ENCODE data around the gene STC2.

Gene STC2

DNA sequence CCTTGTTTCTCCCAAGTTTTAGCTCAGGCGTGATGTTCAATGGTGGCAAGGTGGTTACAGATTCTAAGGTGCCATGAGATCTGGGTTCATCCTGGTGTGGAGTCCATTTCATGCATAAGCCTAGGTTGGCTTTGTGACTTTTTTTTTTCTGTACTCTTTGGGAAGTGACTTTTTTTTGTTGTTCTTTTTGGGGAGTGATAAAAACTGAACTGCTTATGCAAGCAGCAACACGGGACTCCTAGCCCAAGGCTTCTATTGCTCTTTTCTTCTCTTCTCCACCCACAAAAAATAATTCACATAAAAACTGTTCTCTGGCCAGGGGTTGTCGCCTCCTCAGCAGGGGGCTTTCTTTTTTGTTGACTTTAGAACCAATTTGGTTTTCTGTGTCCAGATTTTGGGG, 15.4 kb downstream of the STC2 start:
- Histone ChIP-seq H3K4me1 (ENCODE audit: control insufficient read depth in 1 of 2, insufficient read depth in 2 of 2, low read length in 2 of 2) (no peaks in the 10 kb centered on the region), H3K27me3 (ENCODE audit: control insufficient read depth in 1 of 2, insufficient read depth in 2 of 2, low read length in 2 of 2) (peaks cover 10 to 14% of the 10 kb centered on the region in 2 donors), H3K9ac (ENCODE audit: low read depth in 1 of 2, low read length in 2 of 2) (no peak overlapping the region), H3K4me3 (ENCODE audit: low read depth in 1 of 2, low read length in 2 of 2) (no peak overlapping the region), H3K36me3 (ENCODE audit: control insufficient read depth in 1 of 2, insufficient read depth in 2 of 2, low read length in 2 of 2) (no peaks in the 10 kb centered on the region), H3K27ac (ENCODE audit: low read depth, low read length) (no peak overlapping the region), H3K9me3 (ENCODE audit: control insufficient read depth in 1 of 2, low read length in 2 of 2) (peaks cover 2 to 3% of the 10 kb centered on the region in 2 donors)

GRCh38 chr5:173311818-173312585, 16.2 kb downstream of the STC2 start:
- Histone ChIP-seq H3K27ac (ENCODE audit: low read depth, low read length) (no peak overlapping the region), H3K4me1 (ENCODE audit: control insufficient read depth in 1 of 2, insufficient read depth in 2 of 2, low read length in 2 of 2) (no peaks in the 10 kb centered on the region), H3K9ac (ENCODE audit: low read depth in 1 of 2, low read length in 2 of 2) (no peak overlapping the region), H3K9me3 (ENCODE audit: control insufficient read depth in 1 of 2, low read length in 2 of 2) (peaks cover 3 to 5% of the 10 kb centered on the region in 2 donors), H3K4me3 (ENCODE audit: low read depth in 1 of 2, low read length in 2 of 2) (no peak overlapping the region), H3K27me3 (ENCODE audit: control insufficient read depth in 1 of 2, insufficient read depth in 2 of 2, low read length in 2 of 2) (peaks cover 10 to 14% of the 10 kb centered on the region in 2 donors), H3K36me3 (ENCODE audit: control insufficient read depth in 1 of 2, insufficient read depth in 2 of 2, low read length in 2 of 2) (no peaks in the 10 kb centered on the region)

DNA sequence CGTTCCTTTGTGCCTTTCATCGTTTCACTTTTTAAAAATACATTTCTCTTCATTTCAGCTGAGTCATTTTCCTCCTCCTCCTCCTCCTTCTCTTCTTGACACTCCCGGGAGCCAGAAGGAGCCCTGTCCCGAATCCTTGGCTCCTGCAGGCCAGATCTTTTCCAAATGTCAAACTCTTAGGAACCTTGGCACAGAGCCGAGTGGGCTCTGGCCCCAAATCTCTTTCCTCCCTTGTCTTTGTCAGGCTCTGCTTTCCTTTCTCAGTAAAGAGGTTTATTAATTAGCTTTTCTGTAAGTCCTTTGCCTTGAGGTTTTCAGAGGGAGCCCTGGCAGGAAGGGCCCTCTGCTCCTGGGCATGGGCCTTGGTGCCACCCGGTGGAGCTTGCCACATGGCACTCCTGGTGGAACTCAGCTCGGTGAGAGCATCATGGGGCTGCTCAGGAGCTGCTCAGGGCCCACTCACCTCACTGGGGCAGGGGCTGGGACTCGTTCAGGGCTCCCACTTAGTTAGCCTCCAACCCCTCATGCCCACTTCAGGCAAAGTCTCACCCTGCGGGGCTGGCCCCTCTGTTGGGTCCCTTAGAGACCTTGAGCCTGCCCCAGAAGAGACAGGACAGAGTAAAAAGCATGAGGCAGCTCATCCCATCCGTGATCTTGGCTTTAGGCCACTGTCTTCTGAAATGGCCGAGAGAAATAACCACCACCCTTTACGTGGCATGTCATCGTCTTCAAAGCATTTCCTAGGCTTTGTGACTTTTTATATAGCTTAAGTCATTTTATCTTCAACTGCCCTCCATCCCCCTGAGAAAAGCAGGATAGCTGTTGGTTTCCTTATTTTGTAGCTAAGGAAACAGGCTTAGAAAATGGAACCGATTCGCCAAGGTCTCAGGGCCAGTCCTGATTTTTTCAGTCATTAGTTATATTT, 17.1 kb downstream of the STC2 start:
- peaks cover 10 to 14% of the 10 kb centered on the region in 2 donors for H3K27me3 ChIP-seq (ENCODE audit: control insufficient read depth in 1 of 2, insufficient read depth in 2 of 2, low read length in 2 of 2)
- no peaks in the 10 kb centered on the region for H3K4me1 ChIP-seq (ENCODE audit: control insufficient read depth in 1 of 2, insufficient read depth in 2 of 2, low read length in 2 of 2)
- H3K9ac ChIP-seq (ENCODE audit: low read depth in 1 of 2, low read length in 2 of 2) = no peak overlapping the region
- no peaks in the 10 kb centered on the region for H3K36me3 ChIP-seq (ENCODE audit: control insufficient read depth in 1 of 2, insufficient read depth in 2 of 2, low read length in 2 of 2)
- no peak overlapping the region for H3K27ac ChIP-seq (ENCODE audit: low read depth, low read length)
- peaks cover 3 to 5% of the 10 kb centered on the region in 2 donors for H3K9me3 ChIP-seq (ENCODE audit: control insufficient read depth in 1 of 2, low read length in 2 of 2)
- no peak overlapping the region for H3K4me3 ChIP-seq (ENCODE audit: low read depth in 1 of 2, low read length in 2 of 2)

- no peak overlapping the region for H3K4me3 ChIP-seq (ENCODE audit: low read depth in 1 of 2, low read length in 2 of 2)
- H3K9ac ChIP-seq (ENCODE audit: low read depth in 1 of 2, low read length in 2 of 2) = no peak overlapping the region
- peaks cover 3 to 5% of the 10 kb centered on the region in 2 donors for H3K9me3 ChIP-seq (ENCODE audit: control insufficient read depth in 1 of 2, low read length in 2 of 2)
- H3K36me3 ChIP-seq (ENCODE audit: control insufficient read depth in 1 of 2, insufficient read depth in 2 of 2, low read length in 2 of 2) = no peaks in the 10 kb centered on the region
- H3K4me1 ChIP-seq (ENCODE audit: control insufficient read depth in 1 of 2, insufficient read depth in 2 of 2, low read length in 2 of 2) = no peaks in the 10 kb centered on the region
- no peak overlapping the region for H3K27ac ChIP-seq (ENCODE audit: low read depth, low read length)
- peaks cover 7 to 10% of the 10 kb centered on the region in 2 donors for H3K27me3 ChIP-seq (ENCODE audit: control insufficient read depth in 1 of 2, insufficient read depth in 2 of 2, low read length in 2 of 2)
These were observed 17.9 kb downstream of the STC2 start for GRCh38 chr5:173310218-173310769.

DNA sequence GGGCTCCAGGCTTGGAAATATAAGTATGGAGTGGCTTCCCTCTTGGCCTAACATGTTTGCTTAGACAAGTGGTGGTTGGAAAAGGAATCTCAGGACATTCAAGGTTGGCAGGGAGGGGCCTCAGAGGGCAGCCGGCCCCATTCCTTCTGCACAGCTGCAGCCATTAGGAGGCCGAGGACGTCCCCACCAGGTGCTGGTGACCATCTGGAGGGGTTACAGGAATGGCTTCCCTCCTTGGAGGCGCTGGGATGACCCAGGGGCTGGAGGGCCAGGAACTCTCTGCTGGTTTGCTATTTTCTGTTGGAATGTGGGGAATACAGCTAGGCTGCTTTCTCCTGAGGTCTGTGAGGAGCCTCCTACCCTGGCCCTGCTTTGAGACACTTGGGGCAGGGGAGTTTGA, 18.5 kb downstream of the STC2 start:
- H3K27me3 ChIP-seq (ENCODE audit: control insufficient read depth in 1 of 2, insufficient read depth in 2 of 2, low read length in 2 of 2) = peaks cover 2 to 5% of the 10 kb centered on the region in 2 donors
- no peak overlapping the region for H3K9ac ChIP-seq (ENCODE audit: low read depth in 1 of 2, low read length in 2 of 2)
- H3K9me3 ChIP-seq (ENCODE audit: control insufficient read depth in 1 of 2, low read length in 2 of 2) = peaks cover 3 to 5% of the 10 kb centered on the region in 2 donors
- H3K36me3 ChIP-seq (ENCODE audit: control insufficient read depth in 1 of 2, insufficient read depth in 2 of 2, low read length in 2 of 2) = no peaks in the 10 kb centered on the region
- no peaks in the 10 kb centered on the region for H3K4me1 ChIP-seq (ENCODE audit: control insufficient read depth in 1 of 2, insufficient read depth in 2 of 2, low read length in 2 of 2)
- H3K27ac ChIP-seq (ENCODE audit: low read depth, low read length) = no peak overlapping the region
- no peak overlapping the region for H3K4me3 ChIP-seq (ENCODE audit: low read depth in 1 of 2, low read length in 2 of 2)

GRCh38 chr5:173308226-173308625, 20.0 kb downstream of the STC2 start:
- no peak overlapping the region for H3K4me3 ChIP-seq (ENCODE audit: low read depth in 1 of 2, low read length in 2 of 2)
- peaks cover 3 to 5% of the 10 kb centered on the region in 2 donors for H3K9me3 ChIP-seq (ENCODE audit: control insufficient read depth in 1 of 2, low read length in 2 of 2)
- H3K9ac ChIP-seq (ENCODE audit: low read depth in 1 of 2, low read length in 2 of 2) = no peak overlapping the region
- H3K4me1 ChIP-seq (ENCODE audit: control insufficient read depth in 1 of 2, insufficient read depth in 2 of 2, low read length in 2 of 2) = no peaks in the 10 kb centered on the region
- H3K27ac ChIP-seq (ENCODE audit: low read depth, low read length) = no peak overlapping the region
- no peaks in the 10 kb centered on the region for H3K27me3 ChIP-seq (ENCODE audit: control insufficient read depth in 1 of 2, insufficient read depth in 2 of 2, low read length in 2 of 2)
- no peaks in the 10 kb centered on the region for H3K36me3 ChIP-seq (ENCODE audit: control insufficient read depth in 1 of 2, insufficient read depth in 2 of 2, low read length in 2 of 2)

- Histone ChIP-seq H3K9me3 (ENCODE audit: control insufficient read depth in 1 of 2, low read length in 2 of 2) (peaks cover 3 to 5% of the 10 kb centered on the region in 2 donors), H3K9ac (ENCODE audit: low read depth in 1 of 2, low read length in 2 of 2) (no peak overlapping the region), H3K36me3 (ENCODE audit: control insufficient read depth in 1 of 2, insufficient read depth in 2 of 2, low read length in 2 of 2) (no peaks in the 10 kb centered on the region), H3K27me3 (ENCODE audit: control insufficient read depth in 1 of 2, insufficient read depth in 2 of 2, low read length in 2 of 2) (no peaks in the 10 kb centered on the region), H3K4me1 (ENCODE audit: control insufficient read depth in 1 of 2, insufficient read depth in 2 of 2, low read length in 2 of 2) (no peaks in the 10 kb centered on the region), H3K27ac (ENCODE audit: low read depth, low read length) (no peak overlapping the region), H3K4me3 (ENCODE audit: low read depth in 1 of 2, low read length in 2 of 2) (no peak overlapping the region)
These were observed 20.5 kb downstream of the STC2 start for GRCh38 chr5:173307695-173308094.

GRCh38 chr5:173306695-173307094, 21.5 kb downstream of the STC2 start:
- Histone ChIP-seq H3K4me3 (ENCODE audit: low read depth in 1 of 2, low read length in 2 of 2) (no peak overlapping the region), H3K4me1 (ENCODE audit: control insufficient read depth in 1 of 2, insufficient read depth in 2 of 2, low read length in 2 of 2) (no peaks in the 10 kb centered on the region), H3K36me3 (ENCODE audit: control insufficient read depth in 1 of 2, insufficient read depth in 2 of 2, low read length in 2 of 2) (no peaks in the 10 kb centered on the region), H3K27me3 (ENCODE audit: control insufficient read depth in 1 of 2, insufficient read depth in 2 of 2, low read length in 2 of 2) (no peaks in the 10 kb centered on the region), H3K27ac (ENCODE audit: low read depth, low read length) (no peak overlapping the region), H3K9ac (ENCODE audit: low read depth in 1 of 2, low read length in 2 of 2) (no peak overlapping the region), H3K9me3 (ENCODE audit: control insufficient read depth in 1 of 2, low read length in 2 of 2) (peaks cover 3 to 5% of the 10 kb centered on the region in 2 donors)

DNA sequence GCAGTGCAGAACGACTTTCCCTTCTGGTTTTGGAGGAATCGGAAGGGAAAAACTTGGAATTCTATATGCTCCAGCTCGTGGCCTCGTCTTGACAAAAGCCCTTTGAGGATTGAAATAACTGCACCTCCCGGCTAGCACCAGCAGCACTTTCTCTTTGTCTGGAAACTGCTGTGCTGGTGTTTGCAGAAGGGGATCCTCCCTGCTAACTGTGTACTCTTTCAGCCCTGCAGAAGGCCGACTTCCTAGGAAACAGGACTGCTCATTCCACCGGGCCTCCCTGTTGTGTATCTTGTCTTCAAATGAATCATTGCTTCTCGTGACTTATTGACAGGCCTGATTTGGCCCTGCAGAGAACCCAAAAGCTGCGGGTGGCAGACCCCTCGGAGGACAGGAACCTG, 23.6 kb downstream of the STC2 start:
- Histone ChIP-seq H3K4me1 (ENCODE audit: control insufficient read depth in 1 of 2, insufficient read depth in 2 of 2, low read length in 2 of 2) (no peaks in the 10 kb centered on the region), H3K9me3 (ENCODE audit: control insufficient read depth in 1 of 2, low read length in 2 of 2) (peaks cover 3 to 5% of the 10 kb centered on the region in 2 donors), H3K27ac (ENCODE audit: low read depth, low read length) (no peak overlapping the region), H3K4me3 (ENCODE audit: low read depth in 1 of 2, low read length in 2 of 2) (no peak overlapping the region), H3K27me3 (ENCODE audit: control insufficient read depth in 1 of 2, insufficient read depth in 2 of 2, low read length in 2 of 2) (no peaks in the 10 kb centered on the region), H3K9ac (ENCODE audit: low read depth in 1 of 2, low read length in 2 of 2) (no peak overlapping the region), H3K36me3 (ENCODE audit: control insufficient read depth in 1 of 2, insufficient read depth in 2 of 2, low read length in 2 of 2) (no peaks in the 10 kb centered on the region)

Data from duodenal mucosa (tissue), 2 donors.